Ovary (tissue), 9 donors: Measurements from ENCODE around the gene LMO7. TPM values are rescaled to one million over a fixed set of nuclear protein-coding genes. Genes with fewer than 3 reads are reported as not detected.

Experiments
- DNase-seq, 5 donors: peaks; one replicate each; pipeline ENCODE4 v3.0.0-alpha.2; 2019 to 2020
- H3K27ac ChIP-seq, 2 donors: fragments of 200-600 bp; one replicate each; pipeline versions ENCODE4 v1.5.1 to v1.8.0; 2019 to 2022
- H3K27me3 ChIP-seq: fragments of 200-600 bp; one replicate; pipeline ENCODE4 v1.8.0; 2022
- H3K36me3 ChIP-seq: fragments of 200-600 bp; sonication (generic); one replicate; pipeline ENCODE4 v1.5.1; 2019
- H3K4me1 ChIP-seq: one replicate; pipeline ENCODE4 v1.8.1; 2013; ENCODE audit warnings: mild to moderate bottlenecking, moderate library complexity; ENCODE audit not compliant: insufficient read depth
- H3K4me3 ChIP-seq: fragments of 200-600 bp; sonication (generic); one replicate; pipeline ENCODE4 v1.5.1; 2017
- H3K9me3 ChIP-seq, 2 donors: fragments of 200-600 bp in 1 of 2; sonication (generic) in 1 of 2; one replicate each; pipeline versions ENCODE4 v1.5.1 to v1.8.1; 2013 to 2019; ENCODE audit warnings: mild to moderate bottlenecking in 1 of 2, moderate library complexity in 1 of 2
- EP300 ChIP-seq: sonication (generic); formaldehyde crosslinking; IDR thresholded peaks from one replicate; pipeline ENCODE4 v1.6.1; 2017; ENCODE audit warnings: antibody characterized with exemption
- POLR2A ChIP-seq: fragments of 450-650 bp; IDR thresholded peaks from one replicate; pipeline ENCODE4 v1.6.1; 2017; ENCODE audit warnings: antibody characterized with exemption, mild to moderate bottlenecking, moderate library complexity
- WGBS, 3 donors: extraction: QIAGEN DNeasy Blood & Tissue Kit in 1 of 3; methylation state at CpG; one replicate each; pipeline versions ENCODE4 v1.1.5 to v1.1.7; 2013 to 2017; 5-methylcytosine and 5-hydroxymethylcytosine counted together
- intact Hi-C, 4 donors: fragments of 100-400 bp; cut with DNase I; formaldehyde crosslinking; loops; one replicate each; pipeline versions ENCODE4 v1.11.0 to v1.15.1; 2022 to 2023
- polyA plus RNA-seq, 2 donors: library from polyadenylated mRNA; stranded (reverse); fragments of 200-250 nt in 1 of 2; fragments of 350-450 nt in 1 of 2; fragmentation: Illumina TruSeq in 1 of 2; extraction: RNeasy Lipid Tissue Mini Kit (QIAGEN cat#74804) in 1 of 2; gene quantifications; one replicate each; pipeline ENCODE4 v1.2.3, GENCODE V29; 2013 to 2014
- total RNA-seq, 7 donors: library from RNA; depleted of rRNA in 2 of 7; stranded (reverse); fragments of >200 nt in 2 of 7; fragmentation: NEBNext Ultra II Directional in 3 of 7; extraction: Animal tissue kit (Norgen Biotek cat#: 25700) in 3 of 7; gene quantifications; one replicate each; pipeline versions ENCODE4 v1.1.0 to v1.2.4, GENCODE V29; 2016 to 2023
- TF ChIP-seq, protein P1 (sequence below), 3 donors: fragments of 450-650 bp in 2 of 3; fragments of 200-600 bp in 1 of 3; IDR thresholded peaks; one replicate each; pipeline versions ENCODE4 v1.5.1 to v1.8.0; 2016 to 2022; ENCODE audit warnings: antibody characterized with exemption in 3 of 3, mild to moderate bottlenecking in 1 of 3
- donor health status: DM: no; HTN: no; CAD: no; lungs with moderate emphysema.
- donor health status: DM: no; HTN: no; CAD: no.
- donor health status: Bipolar disorder and iron deficiency.
- donor health status: DM: yes; HTN: yes; CAD: no.
- donor health status: DM: no; HTN: no; CAD: no.
- donor health status: DM: yes; HTN: yes; CAD: no.

LMO7 gene
- total and polyA plus RNA-seq, 9 donors: 9.6 to 60.7 (median 20.1) TPM

DNA sequence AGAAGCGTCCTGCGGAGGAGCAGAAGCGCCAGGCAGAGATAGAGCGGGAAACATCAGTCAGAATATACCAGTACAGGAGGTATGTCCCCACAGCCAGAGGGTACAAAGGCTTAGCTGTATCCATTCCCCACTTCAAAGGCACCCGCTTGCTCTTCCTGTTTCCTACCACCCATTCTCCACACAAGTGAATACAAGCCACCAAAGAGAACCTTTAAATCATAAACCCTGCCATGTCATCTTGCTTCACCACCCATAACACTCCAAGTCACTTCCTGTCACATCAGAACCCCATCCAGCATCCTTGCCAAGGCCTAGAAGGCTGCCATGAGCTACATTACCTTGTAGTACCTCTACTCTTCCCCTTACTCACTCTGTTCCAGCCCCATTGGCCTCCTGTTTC lies 205.8 kb downstream of the LMO7 start:
- no peaks in the 10 kb centered on the region for H3K9me3 ChIP-seq
- H3K27ac ChIP-seq: no peak overlapping the region
- TF ChIP-seq EP300 (no peak), POLR2A (no peak)
- TF ChIP-seq, protein P1, sequence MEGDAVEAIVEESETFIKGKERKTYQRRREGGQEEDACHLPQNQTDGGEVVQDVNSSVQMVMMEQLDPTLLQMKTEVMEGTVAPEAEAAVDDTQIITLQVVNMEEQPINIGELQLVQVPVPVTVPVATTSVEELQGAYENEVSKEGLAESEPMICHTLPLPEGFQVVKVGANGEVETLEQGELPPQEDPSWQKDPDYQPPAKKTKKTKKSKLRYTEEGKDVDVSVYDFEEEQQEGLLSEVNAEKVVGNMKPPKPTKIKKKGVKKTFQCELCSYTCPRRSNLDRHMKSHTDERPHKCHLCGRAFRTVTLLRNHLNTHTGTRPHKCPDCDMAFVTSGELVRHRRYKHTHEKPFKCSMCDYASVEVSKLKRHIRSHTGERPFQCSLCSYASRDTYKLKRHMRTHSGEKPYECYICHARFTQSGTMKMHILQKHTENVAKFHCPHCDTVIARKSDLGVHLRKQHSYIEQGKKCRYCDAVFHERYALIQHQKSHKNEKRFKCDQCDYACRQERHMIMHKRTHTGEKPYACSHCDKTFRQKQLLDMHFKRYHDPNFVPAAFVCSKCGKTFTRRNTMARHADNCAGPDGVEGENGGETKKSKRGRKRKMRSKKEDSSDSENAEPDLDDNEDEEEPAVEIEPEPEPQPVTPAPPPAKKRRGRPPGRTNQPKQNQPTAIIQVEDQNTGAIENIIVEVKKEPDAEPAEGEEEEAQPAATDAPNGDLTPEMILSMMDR (IDR thresholded peaks at IDR 0.05): no peak
- intact Hi-C loops: no loop called here
- 97 to 99% (median 98%) methylated on average over 5 of the region's 5 CpGs for WGBS, 3 donors
- no peaks in the 10 kb centered on the region for H3K36me3 ChIP-seq
- H3K27me3 ChIP-seq: no peaks in the 10 kb centered on the region
- no peak for DNase-seq
- H3K4me3 ChIP-seq: no peak overlapping the region
- no peaks in the 10 kb centered on the region for H3K4me1 ChIP-seq

DNA sequence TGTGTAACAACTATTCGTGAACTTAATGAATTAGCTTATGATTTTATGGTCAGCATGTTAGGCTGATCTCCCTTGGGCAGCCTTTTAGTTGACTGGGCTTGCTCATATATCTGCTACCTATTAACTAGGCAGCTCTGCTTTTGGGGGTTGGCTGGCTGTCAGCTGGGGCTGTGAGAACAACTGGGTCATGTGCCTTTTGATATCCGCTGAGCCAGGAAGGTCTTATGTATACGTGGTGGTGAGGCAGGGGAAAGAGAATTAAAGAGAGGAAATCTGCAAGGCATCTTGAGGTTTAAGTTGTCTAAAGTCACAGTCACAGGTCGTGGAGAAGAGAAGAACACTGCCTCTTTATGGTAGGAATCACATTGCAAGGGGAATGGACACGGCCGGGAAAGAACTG lies 206.9 kb downstream of the LMO7 start:
- Histone ChIP-seq H3K4me3 (no peak overlapping the region), H3K4me1 (no peaks in the 10 kb centered on the region), H3K27ac (no peak overlapping the region), H3K27me3 (no peaks in the 10 kb centered on the region), H3K9me3 (no peaks in the 10 kb centered on the region), H3K36me3 (no peaks in the 10 kb centered on the region)
- intact Hi-C loops: no loop called here
- 92 to 96% (median 94%) methylated on average over 6 of the region's 6 CpGs for WGBS, 3 donors
- no peak for DNase-seq
- TF ChIP-seq, protein P1 (IDR thresholded peaks at IDR 0.05): no peak
- TF ChIP-seq EP300 (no peak), POLR2A (no peak)

DNA sequence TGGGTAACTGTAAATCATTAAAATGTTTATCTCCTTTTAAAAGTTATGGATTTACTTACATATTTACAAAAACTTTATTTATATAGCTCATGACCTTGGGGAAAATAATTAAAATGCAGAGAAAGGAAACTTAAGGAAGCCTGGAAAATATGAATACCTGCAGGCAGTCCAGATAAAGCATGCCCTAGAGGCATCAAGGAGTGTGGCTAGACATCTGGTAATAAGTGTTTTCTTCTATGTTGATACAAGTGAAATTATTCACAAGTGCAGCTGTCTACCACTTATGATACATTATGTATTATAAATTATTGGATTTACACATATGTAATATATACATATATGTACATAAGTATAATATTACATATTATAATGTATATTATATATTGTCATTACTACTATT lies 207.9 kb downstream of the LMO7 start:
- no peaks in the 10 kb centered on the region for H3K27me3 ChIP-seq
- no peaks in the 10 kb centered on the region for H3K4me1 ChIP-seq
- H3K36me3 ChIP-seq: no peaks in the 10 kb centered on the region
- no peak overlapping the region for H3K4me3 ChIP-seq
- intact Hi-C loops: no loop called here
- H3K9me3 ChIP-seq: no peaks in the 10 kb centered on the region
- H3K27ac ChIP-seq: no peak overlapping the region
- no peak for DNase-seq
- TF ChIP-seq EP300: no peak
- TF ChIP-seq POLR2A: no peak
- TF ChIP-seq, protein P1 (IDR thresholded peaks at IDR 0.05): no peak

DNA sequence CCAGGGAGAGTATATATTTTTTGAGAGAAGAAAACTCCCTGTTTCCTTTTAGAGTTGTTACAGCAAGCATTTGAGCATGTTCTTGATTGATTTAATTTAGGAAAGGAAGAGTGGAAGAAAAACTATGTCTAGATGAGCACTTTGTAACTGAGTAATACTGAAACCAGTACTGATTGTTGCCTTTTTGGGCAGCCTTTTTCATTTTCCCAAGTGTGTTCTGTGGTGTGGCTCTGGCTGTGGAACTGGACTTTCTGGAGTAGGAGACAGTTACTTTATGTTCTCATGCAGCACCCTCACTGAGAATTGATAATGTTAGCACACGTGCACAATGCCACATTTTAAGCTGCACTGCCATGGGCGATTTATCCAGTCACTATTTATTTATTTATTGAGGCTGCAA lies 211.5 kb downstream of the LMO7 start:
- Histone ChIP-seq H3K4me3 (no peak overlapping the region), H3K27me3 (no peaks in the 10 kb centered on the region), H3K4me1 (no peaks in the 10 kb centered on the region), H3K9me3 (no peaks in the 10 kb centered on the region), H3K27ac (no peak overlapping the region), H3K36me3 (no peaks in the 10 kb centered on the region)
- intact Hi-C loops: no loop called here
- TF ChIP-seq POLR2A (no peak), EP300 (no peak)
- TF ChIP-seq, protein P1 (IDR thresholded peaks at IDR 0.05): no peak
- no peak for DNase-seq
- WGBS, 3 donors: 95 to 98% (median 96%) methylated on average over 2 of the region's 2 CpGs

DNA sequence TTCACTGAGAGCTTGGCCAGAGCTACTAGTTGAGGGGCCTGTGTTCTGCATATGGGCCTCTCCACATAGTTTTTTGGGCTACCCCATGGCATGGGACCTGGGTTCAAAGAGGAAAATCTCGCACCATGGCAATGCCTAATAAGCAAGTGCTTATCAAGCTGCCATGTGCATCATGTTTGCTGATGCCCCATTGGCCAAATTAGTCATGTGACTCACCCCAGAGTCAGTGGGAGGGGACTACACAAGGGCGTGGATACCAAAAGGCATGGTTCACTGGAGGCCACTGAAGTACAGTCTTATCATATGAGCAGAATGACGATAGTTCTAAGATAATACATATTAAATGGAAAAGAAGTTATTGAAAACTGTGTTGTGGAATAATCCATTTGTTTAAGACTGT lies 214.8 kb downstream of the LMO7 start:
- no peak for DNase-seq
- no peaks in the 10 kb centered on the region for H3K9me3 ChIP-seq
- no peak overlapping the region for H3K27ac ChIP-seq
- no peaks in the 10 kb centered on the region for H3K27me3 ChIP-seq
- 96 to 99% (median 97%) methylated on average over 3 of the region's 3 CpGs for WGBS, 3 donors
- TF ChIP-seq, protein P1 (IDR thresholded peaks at IDR 0.05): no peak
- TF ChIP-seq POLR2A (no peak), EP300 (no peak)
- no peaks in the 10 kb centered on the region for H3K4me1 ChIP-seq
- H3K4me3 ChIP-seq: no peak overlapping the region
- intact Hi-C loops: no loop called here
- H3K36me3 ChIP-seq: no peaks in the 10 kb centered on the region
